ENCODE results near the gene LRRC52.

Gene LRRC52, protein sequence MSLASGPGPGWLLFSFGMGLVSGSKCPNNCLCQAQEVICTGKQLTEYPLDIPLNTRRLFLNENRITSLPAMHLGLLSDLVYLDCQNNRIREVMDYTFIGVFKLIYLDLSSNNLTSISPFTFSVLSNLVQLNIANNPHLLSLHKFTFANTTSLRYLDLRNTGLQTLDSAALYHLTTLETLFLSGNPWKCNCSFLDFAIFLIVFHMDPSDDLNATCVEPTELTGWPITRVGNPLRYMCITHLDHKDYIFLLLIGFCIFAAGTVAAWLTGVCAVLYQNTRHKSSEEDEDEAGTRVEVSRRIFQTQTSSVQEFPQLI

DNA sequence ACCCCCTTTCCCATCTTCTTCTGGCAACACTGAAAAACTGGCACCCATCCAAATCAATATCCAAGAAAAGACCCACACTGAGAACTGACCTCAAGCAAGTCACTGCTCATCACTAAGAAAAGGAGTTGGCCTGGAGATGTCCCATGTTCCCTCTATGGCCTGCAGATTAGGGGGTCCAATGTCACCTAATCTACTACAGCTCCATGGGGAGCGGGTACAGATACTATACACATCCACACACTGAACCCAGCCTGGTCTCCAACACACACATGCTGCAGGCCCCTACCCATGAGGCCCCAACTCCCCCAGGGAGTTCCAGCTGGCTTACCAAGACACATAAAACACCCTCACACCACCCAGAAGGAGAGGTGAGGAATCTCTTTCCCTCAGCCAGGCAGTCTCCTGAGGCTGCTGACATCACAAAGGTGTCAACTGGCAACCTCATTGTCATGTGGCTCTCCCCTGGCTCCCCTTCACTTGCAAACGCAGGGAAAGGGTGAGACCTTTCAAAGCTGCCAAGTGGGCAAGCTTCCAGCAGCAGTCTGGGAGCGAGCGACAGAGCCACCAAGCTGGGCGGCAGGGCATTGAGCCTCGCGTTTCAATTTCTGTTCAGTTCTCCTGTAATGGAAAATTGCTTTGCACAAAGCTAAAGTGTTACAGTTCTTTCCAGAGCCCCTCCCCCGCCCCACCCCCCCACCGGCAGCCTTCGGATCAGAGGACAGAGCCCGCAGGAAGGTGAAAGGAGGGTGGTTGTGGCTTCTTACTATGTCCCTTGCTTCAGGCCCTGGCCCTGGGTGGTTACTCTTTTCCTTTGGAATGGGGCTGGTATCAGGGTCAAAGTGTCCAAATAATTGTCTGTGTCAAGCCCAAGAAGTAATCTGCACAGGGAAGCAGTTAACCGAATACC is at the start of gene LRRC52:
TSS of gene LRRC52 (plus strand) at position 469 of the 907 bp plus-strand sequence. CDS start at position 766, 297 bp downstream.
- DNase-seq (ENCODE audit: low spot score) = peak; percentile 49

DNA sequence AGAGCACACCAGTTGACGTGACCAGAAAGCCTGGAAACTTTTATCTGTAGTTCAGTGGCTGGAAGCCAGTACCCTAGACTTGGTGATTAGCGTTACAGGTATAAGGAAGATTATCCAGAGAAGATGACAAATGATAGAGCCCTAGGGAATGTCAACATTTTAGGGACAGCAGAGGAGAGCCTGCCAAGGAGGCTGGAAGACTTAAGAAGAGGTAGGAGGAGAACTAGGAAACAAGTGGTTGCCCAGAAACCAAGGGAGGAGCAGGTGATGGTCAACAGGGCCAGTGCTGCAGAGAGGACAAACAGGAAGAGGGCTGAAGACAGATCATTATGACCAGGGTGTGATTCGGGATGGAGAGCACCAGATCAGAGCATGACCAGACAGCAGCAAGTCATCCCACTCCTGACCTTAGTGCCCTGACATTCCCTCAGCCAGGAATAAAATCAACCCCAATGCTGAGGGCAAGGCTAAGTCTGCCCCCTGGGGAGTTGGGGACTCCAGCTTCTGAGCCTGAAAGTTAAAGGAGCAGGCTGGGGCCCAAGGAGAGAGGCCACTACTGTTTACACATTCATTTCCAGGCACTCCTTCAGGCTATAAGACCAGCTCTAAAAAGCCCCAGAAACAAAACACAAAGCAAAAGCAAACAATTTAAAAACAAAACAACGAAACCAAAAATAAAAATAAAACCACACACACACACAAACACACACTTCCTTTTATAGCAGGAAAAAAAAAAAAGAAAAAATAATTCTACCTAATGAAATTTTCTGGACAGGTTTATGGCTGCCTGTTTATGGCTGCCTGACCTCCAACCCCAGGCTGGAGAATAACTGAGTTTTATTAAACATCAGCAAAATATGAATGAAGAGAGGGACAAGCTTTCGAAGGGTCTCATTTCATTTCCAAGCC is 48.6 kb upstream of the LRRC52 start:
- DNase-seq (ENCODE audit: low spot score) = no peak

DNA sequence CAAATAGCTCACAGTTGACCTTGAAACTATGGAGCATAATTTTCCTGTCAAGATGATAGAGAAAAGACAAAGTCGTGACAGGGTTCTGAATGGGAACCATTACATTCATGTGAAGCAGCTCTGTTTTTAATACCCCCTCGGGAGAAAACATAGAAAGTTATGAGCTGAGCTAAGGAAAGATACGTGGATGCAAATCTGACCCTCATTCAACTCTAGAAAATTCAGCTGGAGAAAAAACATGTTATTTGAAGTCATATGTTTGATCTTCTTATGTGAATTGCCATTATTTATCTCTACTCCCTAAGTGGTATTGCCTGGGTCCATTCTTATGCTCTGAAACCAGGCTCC is 48.0 kb upstream of the LRRC52 start:
- no peak for DNase-seq (ENCODE audit: low spot score)

DNA sequence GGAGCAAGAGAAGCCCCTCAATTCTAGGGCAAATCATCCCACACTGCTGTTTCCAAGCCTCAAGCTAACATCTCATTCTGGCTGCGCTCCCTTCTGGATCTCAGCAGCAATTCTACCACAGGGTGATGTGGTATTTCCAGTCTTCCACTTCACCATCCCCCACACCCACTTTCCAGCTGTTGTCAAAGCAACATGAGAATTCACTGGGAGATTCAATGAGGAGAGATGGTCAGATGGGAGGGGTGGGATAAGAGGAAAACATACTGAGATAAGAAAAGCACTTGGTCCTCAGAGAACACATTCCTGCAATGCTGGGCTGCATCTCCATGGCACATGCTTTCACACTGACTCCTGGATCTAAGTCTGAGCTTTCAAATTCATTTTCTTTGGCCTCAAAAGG is 47.3 kb upstream of the LRRC52 start:
- DNase-seq (ENCODE audit: low spot score) = no peak

DNA sequence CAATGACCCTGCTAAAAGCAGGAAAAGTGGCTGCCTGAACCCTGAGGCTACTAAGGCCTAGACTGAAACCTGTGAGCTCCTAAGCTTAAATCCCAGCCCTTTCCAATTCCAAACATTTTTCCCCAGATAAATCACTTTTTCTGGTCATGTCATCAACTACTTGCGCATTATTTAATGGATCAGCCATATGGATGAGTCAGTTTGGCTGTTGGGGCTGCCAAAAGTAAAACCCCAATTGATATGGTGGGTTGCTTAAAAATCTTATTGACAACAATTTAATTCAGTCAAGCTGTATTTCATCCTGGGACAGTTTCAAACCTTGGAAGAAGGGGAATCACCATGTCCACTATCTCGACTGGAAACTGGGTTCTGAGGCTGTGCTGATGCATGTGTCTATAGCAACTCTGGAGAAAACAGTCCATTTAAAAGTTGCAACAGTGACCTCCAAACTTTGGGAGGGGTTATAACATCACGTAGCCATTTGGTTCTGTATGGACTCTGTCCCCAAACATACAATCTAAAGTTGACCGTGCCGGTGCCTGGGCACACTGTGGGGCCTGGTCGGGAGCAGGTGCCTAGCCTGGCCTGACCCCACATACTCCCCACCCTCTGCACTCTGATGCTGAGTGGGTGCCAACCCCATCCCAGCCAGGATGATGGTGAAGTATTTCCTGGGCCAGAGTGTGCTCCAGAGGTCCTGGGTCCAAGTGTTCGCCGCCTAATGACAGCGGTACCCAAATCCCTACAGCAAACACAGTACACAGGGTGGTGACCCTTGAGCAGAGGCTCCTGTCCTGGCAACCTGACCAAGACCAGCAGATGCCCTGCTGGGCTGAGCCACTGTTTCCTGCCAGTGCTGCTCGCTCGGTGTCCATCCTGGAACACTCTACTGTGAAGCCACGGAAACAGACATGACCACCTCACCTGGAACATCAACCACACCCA is 46.5 kb upstream of the LRRC52 start:
- DNase-seq (ENCODE audit: low spot score) = no peak

DNA sequence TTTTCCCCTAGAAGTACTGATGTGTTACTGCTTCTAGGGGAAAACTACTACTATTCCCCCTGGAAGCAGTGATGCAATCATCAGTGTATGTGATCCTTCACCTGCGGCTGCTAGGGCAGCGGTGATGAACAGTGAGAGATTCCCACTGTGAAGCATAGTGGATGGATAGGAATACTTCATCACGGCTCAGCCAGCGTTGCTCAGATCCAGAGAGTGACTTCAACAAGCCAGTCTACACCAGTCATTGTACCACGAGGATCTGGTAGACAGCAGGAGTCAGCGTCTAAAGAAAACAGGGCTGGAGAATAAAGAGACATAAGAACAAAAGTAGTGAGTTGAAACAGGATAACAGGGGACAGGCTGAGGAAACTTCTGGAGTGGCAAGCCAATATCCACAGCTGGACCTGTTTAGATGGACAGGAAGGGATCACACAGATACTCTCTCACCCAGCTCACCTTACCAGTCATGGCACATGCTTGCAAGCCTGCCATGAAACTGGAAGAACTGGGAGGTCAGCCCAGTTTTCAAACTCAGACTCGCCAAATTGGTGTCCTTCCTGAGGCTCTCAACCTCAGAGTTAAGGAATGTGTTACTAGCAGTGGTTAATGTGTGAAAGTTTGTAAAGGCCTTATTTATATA is 42.4 kb upstream of the LRRC52 start:
- no peak for DNase-seq (ENCODE audit: low spot score)

DNA sequence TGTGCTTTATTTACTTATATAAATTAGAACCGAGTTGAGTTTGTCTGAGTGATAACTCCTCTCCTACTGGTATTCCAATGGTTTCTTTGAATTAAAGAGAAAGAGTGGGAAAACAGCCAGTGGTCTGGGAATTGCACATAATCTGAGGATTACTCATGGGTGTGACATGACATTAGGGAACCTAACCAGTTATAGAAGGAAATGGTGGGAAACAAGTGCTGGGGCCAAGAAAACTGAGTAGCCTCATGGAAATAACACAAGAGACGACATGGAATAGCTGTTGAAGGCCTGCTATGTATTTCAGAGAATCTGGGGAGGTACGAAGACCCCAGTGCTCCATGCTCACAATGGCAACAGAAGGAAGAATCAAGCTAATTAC is 41.8 kb upstream of the LRRC52 start:
- no peak for DNase-seq (ENCODE audit: low spot score)

DNA sequence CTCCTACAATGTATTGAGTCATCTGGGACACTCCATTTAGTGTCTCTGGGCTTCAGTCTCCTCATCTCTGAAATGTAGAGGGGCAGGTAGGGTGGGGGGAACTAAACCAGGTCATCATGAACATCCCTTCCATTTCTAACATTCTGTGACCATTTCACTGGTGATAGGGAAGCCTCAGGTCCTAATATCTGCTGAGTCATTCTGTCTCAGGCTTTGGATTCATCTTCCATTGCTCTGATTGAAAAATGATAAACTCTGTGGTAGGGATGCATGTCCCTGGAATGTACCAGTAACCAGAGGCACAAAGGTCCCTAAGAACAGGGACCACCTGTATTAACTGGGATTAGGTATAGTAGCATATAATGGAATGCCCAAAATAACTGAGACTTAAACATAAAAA is 36.2 kb upstream of the LRRC52 start:
- no peak for DNase-seq (ENCODE audit: low spot score)

DNA sequence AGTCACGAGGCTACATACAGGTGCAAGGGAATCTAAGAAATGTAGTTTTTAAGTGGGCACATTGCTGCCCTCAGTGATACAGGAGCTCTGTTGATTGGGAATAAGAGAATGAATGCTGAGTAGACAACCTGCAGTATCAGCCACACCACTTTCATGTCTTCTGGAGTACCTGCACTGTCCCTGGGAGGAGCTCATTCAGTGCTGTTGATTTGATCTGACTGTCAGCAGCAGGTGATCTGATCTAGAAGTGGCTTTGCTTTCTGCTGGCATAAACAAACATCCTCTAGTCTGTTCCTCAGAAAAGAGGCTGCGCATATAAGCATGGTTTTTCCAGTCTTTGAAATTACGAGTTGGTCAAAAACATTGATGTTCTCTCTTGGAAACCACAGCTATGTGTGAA is 35.5 kb upstream of the LRRC52 start:
- no peak for DNase-seq (ENCODE audit: low spot score)

DNA sequence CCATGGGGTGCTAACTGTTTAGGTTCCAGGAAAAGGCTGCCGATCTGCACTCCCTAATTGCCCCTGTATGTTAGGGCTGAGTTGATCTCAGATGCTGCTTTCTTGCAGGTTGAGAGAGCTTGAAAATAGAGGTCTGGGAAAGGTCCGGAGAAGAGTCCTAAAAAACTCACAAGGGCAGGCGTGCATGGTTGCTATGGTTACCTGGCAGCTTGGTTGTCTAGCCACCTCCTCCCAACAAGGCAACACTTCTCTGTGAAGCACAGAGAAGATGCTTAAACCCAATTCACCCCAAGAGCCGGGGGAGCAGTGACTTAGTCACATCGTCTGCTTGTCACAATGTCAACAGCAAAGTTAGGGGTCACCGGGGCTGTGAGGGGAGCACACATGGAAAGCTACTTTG is 31.0 kb upstream of the LRRC52 start:
- no peak for DNase-seq (ENCODE audit: low spot score)

DNA sequence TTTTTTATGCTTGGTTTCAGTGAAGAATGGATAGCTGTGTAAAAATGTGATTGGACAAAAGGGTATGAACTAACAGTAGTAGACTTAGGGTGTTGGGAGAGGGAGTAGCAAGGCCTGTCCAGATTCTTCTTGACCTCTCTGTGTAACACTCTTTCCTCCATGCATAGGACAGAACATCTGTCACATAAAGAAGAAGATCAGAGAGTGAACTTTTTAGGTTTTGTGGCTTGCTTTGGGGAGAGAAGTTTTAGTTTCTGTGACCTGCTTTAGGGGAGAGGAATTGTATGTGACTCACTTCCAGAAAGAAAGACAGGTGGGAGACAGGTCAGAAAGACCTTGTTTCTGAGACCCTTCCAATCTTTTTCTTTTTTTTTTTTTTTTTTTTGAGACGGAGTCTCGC is 27.3 kb upstream of the LRRC52 start:
- no peak for DNase-seq (ENCODE audit: low spot score)

DNA sequence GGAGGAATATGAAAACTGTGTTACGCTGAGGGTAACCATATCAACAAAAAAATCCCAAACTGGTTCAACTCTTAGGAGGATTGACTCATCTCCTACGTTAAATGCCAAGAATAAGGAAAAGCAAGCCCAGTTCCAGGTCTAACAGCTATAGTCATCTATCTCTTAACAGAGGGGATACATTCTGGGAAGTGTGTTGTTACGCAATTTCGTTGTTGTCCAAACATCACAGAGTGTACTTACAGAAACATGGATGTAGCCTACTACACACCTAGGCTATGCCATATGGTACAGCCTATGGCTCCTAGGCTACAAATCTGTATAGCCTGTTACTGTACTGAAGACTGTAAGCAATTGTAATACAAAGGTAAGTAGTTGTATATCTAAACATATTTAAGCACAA is 23.2 kb upstream of the LRRC52 start:
- no peak for DNase-seq (ENCODE audit: low spot score)

DNA sequence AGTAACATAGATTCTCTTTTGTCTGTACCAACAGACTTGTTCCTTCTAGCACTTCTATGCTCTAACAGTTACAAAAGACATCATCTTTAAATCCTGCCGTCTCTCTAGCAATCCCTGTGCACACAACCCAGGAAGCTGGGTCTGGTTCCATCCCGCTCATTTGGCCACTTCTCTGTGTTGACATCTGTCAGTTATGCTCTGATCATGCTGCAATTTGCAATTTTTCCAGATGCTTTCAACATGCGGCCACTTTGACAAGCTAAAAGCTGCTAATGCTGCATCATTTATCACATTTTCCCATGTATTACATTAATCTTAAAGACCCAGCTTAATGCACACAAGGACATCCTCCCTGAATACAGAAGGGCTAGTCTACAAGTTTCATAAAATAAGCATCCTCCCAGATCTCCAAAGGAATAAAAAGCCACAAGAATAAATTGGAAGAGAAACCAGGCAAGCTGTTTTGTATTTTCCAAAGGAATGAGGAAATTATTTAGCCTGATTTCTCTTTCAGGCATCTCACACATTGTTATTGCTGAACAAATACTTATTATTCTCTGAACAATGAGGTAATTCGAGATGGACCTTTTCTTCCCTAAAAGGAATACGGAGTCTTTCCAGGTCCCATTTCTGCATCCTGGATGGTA is 19.0 kb upstream of the LRRC52 start:
- no peak for DNase-seq (ENCODE audit: low spot score)

DNA sequence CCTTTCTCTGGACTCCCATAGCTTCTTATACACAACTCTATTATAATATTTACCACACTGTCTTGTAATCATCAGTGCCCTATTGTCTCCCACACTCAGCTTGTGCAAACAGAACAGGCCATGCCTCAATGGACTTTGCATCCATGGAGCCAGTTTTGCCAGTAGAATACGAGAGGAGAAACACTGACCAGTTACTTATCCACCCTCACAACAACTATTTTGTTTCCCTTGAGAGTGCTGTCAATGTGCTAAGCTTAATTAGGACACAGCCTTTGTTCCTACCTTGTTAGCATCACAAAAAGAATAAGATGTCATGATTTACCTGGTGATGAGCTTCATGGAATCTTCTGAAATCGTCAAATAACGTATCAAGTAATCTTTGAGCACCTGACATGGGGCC is 18.1 kb upstream of the LRRC52 start:
- DNase-seq (ENCODE audit: low spot score) = no peak

DNA sequence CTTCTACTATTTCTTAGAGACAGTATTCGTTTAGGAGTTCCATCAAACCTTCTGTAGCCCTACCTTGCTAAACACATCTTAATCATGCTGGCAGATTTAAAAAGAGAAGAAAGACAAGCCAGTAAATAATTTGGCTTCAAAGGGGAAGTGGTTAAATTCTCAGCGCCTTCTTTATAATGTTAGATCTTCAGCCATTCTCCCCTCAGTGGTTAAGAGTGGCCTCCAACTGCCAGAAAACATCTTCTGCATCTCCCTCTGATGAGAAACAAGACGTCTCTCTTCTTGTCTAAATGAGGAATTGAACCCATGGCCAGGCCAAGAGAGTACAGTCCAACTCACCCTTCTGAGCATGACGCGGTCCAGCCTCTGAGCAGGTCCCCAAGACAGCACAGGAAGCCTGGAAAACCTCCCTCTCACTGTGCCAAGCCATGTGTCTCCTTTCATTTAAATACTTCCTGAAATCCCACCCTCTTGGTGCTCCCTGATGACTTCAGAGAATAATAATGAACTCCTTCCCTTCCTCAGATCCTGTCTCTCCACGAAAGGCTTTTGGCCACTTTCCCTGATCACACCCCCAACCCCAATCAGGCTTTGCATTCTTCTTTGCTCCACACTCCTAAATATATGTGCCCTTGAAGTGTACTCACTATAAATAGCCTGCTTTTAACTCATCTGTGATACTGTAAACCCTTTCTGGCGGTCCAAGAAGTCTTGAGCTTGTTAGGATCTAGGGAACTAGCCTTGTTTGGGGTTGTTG is 16.4 kb upstream of the LRRC52 start:
- DNase-seq (ENCODE audit: low spot score) = no peak

DNA sequence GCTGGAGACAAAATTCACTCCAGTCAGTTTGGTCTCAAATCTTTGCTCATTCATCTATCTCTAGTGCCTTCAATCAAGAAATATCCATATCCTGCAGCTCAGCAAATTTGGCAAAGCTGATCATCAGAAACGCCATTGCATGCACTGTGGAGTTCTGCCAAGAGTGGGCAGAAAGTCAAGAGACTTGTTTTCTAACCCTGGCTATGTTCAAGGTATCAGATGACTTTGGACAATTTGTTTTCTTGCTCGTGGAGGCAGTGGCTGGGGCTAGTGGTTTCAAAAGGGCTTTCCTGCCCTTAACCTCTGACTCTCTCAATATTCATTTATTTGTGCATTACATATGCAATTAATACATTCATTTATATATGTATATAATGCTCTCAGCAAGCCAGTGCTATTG is 12.8 kb upstream of the LRRC52 start:
- no peak for DNase-seq (ENCODE audit: low spot score)

DNA sequence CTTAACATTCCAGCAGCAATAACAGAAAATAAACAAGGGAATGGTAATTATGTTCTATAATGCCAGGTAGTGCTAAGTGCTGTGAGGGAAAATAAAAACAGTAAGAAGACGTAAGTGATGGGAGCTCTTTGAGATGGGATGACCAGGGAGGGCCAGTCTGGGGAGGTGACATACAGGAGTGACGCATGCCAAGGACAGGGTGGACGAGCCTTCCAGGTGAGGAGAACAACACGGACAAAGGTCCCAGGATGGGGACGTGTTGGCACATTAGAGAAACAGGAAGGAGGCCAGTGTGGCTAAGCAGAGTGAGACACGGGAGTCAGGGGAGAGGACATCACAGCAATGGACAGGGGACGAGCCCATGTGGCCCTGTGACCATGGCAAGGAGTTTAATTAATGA is 11.7 kb upstream of the LRRC52 start:
- no peak for DNase-seq (ENCODE audit: low spot score)

DNA sequence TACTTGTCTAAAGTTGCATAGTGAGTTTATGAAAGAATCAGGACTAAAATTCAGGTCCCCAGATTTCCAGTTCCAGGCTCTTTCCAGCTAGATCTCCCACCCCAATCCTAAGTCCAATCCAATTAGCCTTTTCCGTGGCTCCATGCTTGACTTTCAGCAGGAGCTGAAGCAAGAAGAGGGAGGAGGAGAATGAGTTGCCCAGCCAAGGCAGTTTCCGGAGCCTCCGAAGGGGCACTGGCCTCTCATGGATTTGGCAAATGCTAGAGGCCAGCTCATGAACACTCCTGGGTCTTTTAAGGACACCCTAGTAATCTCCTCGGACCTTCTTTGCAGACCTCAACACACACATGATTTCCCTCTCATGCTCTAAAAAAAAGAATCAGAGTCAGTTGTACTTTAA is 10.5 kb upstream of the LRRC52 start:
- DNase-seq (ENCODE audit: low spot score) = no peak

DNA sequence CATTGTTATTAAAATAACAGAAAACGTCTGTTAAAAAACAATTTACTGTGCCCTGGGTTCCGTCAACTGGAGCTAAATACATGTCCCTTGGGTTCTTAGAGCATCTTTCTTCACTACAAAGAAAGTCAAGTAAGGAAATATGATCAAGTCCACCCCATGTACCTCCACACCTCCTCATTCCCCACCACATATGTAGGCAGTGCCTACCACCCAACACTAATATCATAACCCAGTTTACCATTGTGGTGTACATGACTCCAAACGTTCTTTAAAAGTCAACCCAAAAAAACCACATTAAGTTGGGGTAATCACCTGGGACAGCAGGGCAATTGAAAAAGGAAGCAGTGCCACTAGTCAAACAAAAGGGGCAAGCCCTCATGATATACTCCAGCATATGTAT is 7.8 kb upstream of the LRRC52 start:
- DNase-seq (ENCODE audit: low spot score) = no peak
